H54 (cell line): ENCODE data around the gene MBP.

Experiments
- DNase-seq: peaks from one replicate; pipeline ENCODE4 v3.0.0; 2011; ENCODE audit warnings: low spot score, mixed read lengths; ENCODE audit not compliant: insufficient read length
- FAIRE-seq: peaks from 3 replicates; lab custom pipeline; 2011; peaks lifted over from hg19 to GRCh38; lab: Jason Lieb, UNC
- POLR2A ChIP-seq: IDR thresholded peaks from 2 replicates; pipeline ENCODE4 v1.6.1; 2011; ENCODE audit warnings: low read depth, mild to moderate bottlenecking, low read length

The MBP gene

DNA sequence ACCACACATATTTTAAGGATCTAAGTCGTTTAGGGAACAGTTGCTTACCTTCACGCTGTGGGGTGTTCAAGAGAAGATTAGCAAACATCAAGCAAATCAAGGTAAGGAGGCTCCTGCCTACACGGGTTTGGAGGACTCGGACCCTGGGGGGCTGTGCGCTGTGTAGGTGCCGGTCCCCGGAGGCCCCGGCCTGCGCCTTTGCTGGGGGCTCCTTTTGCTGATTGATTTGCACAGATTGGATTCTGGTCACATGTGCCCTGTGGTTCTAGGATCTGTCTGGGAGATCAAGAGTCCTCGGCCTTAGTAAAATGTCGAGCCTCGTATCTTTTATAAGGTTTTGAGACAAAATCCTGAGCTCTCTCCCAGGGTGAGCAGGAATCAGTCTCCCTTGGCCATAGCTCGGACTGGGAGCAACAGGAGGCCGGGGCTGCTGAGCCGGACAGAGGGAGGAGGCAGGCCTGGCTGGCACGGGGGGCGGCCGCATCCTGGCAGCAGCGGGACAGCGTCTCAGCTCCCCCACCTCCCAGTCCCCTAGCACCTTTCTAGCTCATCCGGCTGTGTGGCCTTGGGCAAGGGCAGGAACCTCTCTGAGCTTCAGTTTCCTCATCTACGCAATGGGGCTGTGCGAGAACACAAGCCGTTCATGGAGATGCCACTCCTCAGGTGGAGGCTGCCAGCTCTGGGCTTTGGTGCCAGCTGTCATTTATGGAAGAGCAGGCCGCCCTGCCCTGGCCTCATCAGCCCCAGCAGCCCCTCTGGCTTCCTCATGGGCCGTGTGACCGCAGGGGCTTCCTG lies 147.2 kb downstream of the MBP start:
- FAIRE-seq (no peak), DNase-seq (no peak)
- no peak for TF ChIP-seq POLR2A

DNA sequence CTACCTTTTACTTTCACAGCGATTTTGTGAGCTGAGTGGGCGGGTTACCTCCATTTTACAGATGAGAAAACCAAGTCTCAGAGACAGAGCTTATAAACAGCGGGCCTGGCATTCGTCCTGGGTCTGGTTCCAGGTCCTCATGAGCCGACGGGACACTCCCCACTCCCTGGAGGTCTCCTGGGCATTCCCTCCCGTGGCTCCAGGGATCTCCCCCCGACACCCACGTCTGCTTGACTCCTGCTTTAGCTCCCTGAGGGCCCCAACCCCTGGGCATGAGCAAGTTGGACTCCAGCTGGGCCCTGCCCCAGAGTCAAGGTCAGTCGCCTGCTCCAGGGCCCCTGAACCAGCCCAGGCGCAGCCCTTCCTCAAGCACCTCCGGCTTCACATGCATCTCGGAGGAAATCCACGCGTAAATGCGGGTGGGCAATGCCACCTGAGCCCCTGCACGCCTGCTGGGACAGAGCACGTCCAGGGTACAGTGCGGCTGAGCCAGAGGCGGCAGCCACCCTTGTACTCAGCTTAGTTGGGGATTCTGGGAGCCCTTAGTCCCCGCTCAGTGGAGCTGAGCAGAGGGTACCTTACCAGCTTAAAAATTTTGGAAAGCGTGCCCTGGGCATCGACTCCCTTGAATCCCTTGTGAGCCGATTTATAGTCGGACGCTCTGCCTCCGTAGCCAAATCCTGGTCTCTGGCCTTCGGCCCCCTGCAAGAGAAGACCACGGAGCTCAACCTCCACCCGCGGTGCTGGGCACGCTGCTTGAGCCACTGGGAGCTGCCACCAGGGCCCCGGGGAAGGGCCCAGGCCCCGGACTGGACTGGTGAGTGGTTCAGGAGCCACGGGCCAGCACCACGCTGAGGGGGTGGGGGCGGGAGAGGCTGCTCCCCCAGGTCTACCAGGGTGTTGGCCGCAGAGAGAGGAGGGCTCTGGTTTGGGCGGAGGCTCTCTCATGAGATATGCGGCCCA lies 148.1 kb downstream of the MBP start:
- DNase-seq (no peak), FAIRE-seq (no peak)
- no peak for TF ChIP-seq POLR2A

DNA sequence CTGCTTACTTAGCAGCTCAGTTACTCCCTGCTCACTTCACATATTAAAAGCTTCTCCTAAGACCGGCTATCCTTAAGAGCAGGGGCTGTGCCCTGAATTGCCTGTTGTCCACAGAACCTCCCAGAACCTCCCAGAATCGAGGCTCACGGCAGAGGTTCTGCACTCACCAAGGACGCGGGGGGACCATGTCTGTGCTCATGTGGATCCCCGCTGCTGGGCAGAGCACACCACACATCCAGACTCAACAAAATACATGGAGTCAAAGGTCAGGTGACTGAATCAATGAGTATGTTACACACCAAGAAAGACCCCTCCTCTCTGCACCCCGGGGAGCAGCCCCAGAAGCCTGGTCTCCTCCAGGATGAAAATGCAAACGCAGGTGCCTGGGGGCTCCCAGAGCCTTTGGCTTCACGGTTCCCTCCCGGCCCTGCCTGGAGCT lies 149.0 kb downstream of the MBP start:
- FAIRE-seq (no peak), DNase-seq (no peak)
- no peak for TF ChIP-seq POLR2A

DNA sequence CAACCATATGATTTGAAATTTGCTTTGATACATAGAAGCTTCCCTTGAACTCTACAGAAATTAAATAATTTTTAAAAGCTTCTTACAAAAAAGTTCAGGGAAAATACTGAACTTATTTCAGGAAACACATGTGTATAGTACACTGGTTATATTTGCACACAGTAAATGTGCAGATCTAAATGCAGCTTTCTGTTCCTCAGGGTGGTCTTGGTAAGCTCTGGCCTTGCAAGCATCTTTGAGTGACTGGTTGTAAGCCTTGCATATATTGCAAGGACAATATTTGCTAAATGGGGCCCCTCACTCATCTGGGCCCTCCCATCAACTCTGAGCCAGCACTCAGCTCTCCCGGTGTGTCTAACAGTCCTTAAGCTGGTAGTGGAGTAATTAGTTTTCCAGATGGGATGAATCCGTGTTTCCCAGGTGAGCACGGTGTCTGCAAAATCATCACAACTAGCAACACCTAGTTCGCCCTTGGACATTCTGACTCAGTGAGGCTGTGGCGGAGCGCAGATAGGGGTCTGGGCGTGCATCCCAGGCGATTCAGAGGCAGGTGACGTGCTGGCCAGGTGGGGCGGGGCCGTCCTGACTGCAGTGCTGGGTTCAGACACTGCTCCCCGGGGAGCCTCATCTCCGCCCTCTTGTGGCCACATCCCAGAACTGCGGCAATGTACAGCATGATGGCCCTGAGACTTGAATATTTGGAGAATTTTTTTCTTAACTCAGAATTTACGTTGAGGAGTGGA lies 149.6 kb downstream of the MBP start:
- FAIRE-seq (no peak), DNase-seq (peak; percentile 44)
- TF ChIP-seq POLR2A, result no peak

DNA sequence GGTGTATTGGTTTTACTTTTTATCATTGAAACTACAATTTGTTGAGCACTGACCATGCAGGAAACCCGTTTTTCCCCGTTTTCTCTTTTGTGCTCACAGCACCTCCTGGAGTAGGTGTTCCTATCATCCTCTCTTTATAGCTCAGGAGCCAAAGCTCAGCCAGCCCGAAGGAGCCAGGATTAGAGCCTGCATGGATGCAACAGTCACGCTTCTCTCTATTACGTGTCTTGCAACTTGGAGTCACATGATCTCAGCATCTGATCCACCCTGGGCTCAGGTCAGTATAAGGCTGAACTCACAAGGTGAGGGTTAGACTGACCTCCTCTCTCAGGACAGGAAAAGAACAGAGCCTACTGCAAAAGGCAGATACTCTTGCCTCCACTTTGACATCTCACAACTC lies 150.5 kb downstream of the MBP start:
- DNase-seq (no peak), FAIRE-seq (no peak)
- no peak for TF ChIP-seq POLR2A

- DNase-seq, result no peak
- no peak for TF ChIP-seq POLR2A
- no peak for FAIRE-seq
Observed at GRCh38 chr18:76981396-76981968, 151.1 kb downstream of the MBP start.

DNA sequence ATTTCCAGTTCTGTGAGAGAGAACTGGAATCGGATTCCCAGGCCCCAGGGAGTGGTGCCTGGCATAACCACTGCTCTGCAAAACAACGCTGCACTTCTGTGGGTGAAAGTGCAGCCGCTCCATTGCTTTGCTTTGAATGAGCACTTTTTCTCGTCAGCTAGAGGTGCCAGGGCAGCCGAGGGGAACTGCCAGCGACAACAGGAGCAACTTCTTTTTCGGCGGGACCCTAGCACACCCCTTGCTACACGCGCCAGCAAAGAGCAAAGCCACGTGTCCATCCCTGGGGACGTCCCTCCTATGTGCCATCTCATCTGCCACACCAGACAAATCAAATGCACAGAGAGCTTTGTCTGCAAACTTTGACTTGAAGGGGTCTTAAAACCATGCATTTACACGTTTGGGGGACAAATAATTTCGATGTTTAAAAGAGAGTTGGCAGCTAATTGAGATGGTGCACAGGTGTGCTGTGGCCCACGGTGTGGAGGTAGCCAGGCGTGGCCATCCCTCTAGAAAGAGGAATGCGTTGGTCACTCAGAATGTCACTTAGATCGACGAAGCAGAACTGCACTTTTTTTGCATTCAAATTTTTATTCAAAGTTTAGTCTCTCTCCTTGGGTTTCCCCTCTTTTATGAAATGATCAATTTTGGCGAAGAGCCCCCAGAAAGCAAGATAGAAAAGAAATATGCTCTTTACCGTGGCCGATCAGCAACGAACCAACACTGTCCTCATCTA lies 151.8 kb downstream of the MBP start:
- no peak for DNase-seq
- TF ChIP-seq POLR2A, result no peak
- no peak for FAIRE-seq

GRCh38 chr18:76979906-76980305 lies 152.7 kb downstream of the MBP start:
- no peak for TF ChIP-seq POLR2A
- FAIRE-seq (no peak), DNase-seq (no peak)

DNA sequence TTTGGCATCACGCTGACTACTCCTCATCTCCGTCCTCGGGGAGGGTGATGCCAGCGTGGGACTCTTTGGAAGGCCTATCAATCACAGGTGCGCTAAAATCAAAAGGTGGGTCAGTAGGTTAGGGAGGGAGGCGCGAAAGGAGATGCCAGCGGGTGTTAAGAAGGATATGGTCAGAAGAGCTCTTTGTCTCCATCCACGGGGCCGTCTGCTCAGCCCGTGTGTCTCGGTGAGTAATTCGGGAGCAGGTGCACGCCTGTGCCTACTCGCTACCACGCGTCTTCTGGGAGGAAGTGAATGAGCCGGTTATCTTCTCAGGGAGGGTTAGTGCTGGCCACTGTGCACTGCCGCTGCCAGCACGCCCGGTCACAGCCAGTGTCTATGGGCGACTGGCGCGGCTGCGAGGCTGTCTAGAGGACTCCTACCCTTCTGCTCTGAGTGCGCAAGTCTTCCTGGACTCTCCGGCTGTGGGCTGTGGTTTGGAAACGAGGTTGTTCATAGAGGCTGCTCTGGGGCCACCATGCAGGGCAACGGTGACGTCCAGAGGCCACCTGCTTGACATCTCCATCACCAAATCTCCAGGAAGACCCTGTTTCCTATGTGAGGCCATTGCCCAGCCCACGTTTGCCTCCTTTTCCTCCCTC lies 153.4 kb downstream of the MBP start:
- FAIRE-seq (no peak), DNase-seq (no peak)
- TF ChIP-seq POLR2A, result no peak

GRCh38 chr18:76978616-76979015 lies 154.0 kb downstream of the MBP start:
- FAIRE-seq, result no peak
- TF ChIP-seq POLR2A, result no peak

GRCh38 chr18:76977684-76978232 lies 154.8 kb downstream of the MBP start:
- FAIRE-seq (no peak), DNase-seq (no peak)
- no peak for TF ChIP-seq POLR2A

More at GRCh38 chr18:76978616-76979015, 154.0 kb downstream of the MBP start:
- DNase-seq, result no peak

GRCh38 chr18:76977108-76977621 lies 155.4 kb downstream of the MBP start:
- no peak for TF ChIP-seq POLR2A
- no peak for DNase-seq
- FAIRE-seq, result no peak
